Central memory CD8-positive, alpha-beta T cell (primary cell): Measurements from ENCODE around the gene FERMT1.
"Not testable (repeated sequence)": the region's sequence is repeated elsewhere in the genome, so short reads cannot be mapped to it uniquely, and the experiment has no call there.

ENCODE experiments used
- ATAC-seq: fragments of 150-1000 bp; cut with Tn5 transposase; replicated peaks from 2 replicates; pipeline ENCODE4 v1.10.0; 2022; ENCODE audit warnings: mild to moderate bottlenecking, moderate FRiP score, moderate number of reproducible peaks; ENCODE audit not compliant: poor library complexity, severe bottlenecking; ENCODE audit errors: extremely low read depth
- DNase-seq, 2 donors: peaks; one replicate each; pipeline ENCODE4 v3.0.0; 2021; ENCODE audit warnings: low spot score in 2 of 2
- H3K27ac Mint-ChIP-seq: one replicate; pipeline ENCODE4 v1.8.0; 2022; ENCODE audit warnings: low read depth, mild to moderate bottlenecking, moderate library complexity, mixed read lengths
- H3K27me3 Mint-ChIP-seq: one replicate; pipeline ENCODE4 v1.8.0; 2022; ENCODE audit warnings: mixed read lengths
- H3K36me3 Mint-ChIP-seq: one replicate; pipeline ENCODE4 v1.8.0; 2022; ENCODE audit warnings: mild to moderate bottlenecking, moderate library complexity, mixed read lengths; ENCODE audit not compliant: insufficient read depth
- H3K4me1 Mint-ChIP-seq: one replicate; pipeline ENCODE4 v1.8.0; 2022; ENCODE audit warnings: mixed read lengths
- H3K4me3 Mint-ChIP-seq: one replicate; pipeline ENCODE4 v1.8.0; 2022; ENCODE audit warnings: mild to moderate bottlenecking, moderate library complexity, mixed read lengths
- H3K9me3 Mint-ChIP-seq: one replicate; pipeline ENCODE4 v1.8.0; 2022; ENCODE audit warnings: mixed read lengths

FERMT1 gene

GRCh38 chr20:6057139-6057538, 65.7 kb downstream of the FERMT1 start:
- Mint-ChIP-seq H3K36me3 (no peaks in the 10 kb centered on the region), H3K27ac (no peak overlapping the region), H3K27me3 (peaks cover 62% of the 10 kb centered on the region), H3K4me3 (no peak overlapping the region), H3K9me3 (no peaks in the 10 kb centered on the region), H3K4me1 (no peaks in the 10 kb centered on the region)
- ATAC-seq, result no peak
- DNase-seq, result no peak

GRCh38 chr20:6055981-6056569, 66.8 kb downstream of the FERMT1 start:
- Mint-ChIP-seq H3K4me3 (no peak overlapping the region), H3K36me3 (no peaks in the 10 kb centered on the region), H3K9me3 (no peaks in the 10 kb centered on the region), H3K4me1 (no peaks in the 10 kb centered on the region), H3K27ac (no peak overlapping the region), H3K27me3 (peaks cover 62% of the 10 kb centered on the region)
- no peak for ATAC-seq
- no peak for DNase-seq

GRCh38 chr20:6055161-6055783, 67.6 kb downstream of the FERMT1 start:
- no peaks in the 10 kb centered on the region for H3K9me3 Mint-ChIP-seq
- DNase-seq (no peak), ATAC-seq (no peak)
- H3K27me3 Mint-ChIP-seq, result peaks cover 70% of the 10 kb centered on the region
- no peaks in the 10 kb centered on the region for H3K4me1 Mint-ChIP-seq
- no peaks in the 10 kb centered on the region for H3K36me3 Mint-ChIP-seq
- H3K4me3 Mint-ChIP-seq, result no peak overlapping the region
- no peak overlapping the region for H3K27ac Mint-ChIP-seq

- H3K36me3 Mint-ChIP-seq, H3K4me3 Mint-ChIP-seq, ATAC-seq, H3K4me1 Mint-ChIP-seq, H3K27ac Mint-ChIP-seq, H3K9me3 Mint-ChIP-seq, DNase-seq: not testable (repeated sequence)
- H3K27me3 Mint-ChIP-seq, result peaks cover 71% of the 10 kb centered on the region
These were observed 68.2 kb downstream of the FERMT1 start for GRCh38 chr20:6054689-6055051.

GRCh38 chr20:6053776-6054688, 68.8 kb downstream of the FERMT1 start, which contains the start of gene LRRN4:
Gene LRRN4, minus strand, starts transcription at chr20:6054060. Its CDS starts 1,261 bp downstream, at chr20:6052799.
- no peak within 1 kb of the TSS for H3K27ac Mint-ChIP-seq
- no peak for ATAC-seq
- no peaks in the 10 kb centered on the region for H3K36me3 Mint-ChIP-seq
- H3K27me3 Mint-ChIP-seq, result peaks cover 65% of the 10 kb centered on the region
- H3K4me3 Mint-ChIP-seq, result no peak within 1 kb of the TSS
- no peaks in the 10 kb centered on the region for H3K9me3 Mint-ChIP-seq
- no peak for DNase-seq
- no peaks in the 10 kb centered on the region for H3K4me1 Mint-ChIP-seq

GRCh38 chr20:6053064-6053775, 69.6 kb downstream of the FERMT1 start:
- no peaks in the 10 kb centered on the region for H3K36me3 Mint-ChIP-seq
- H3K4me3 Mint-ChIP-seq, result no peak overlapping the region
- DNase-seq, result no peak
- H3K4me1 Mint-ChIP-seq, result no peaks in the 10 kb centered on the region
- H3K9me3 Mint-ChIP-seq, result no peaks in the 10 kb centered on the region
- H3K27ac Mint-ChIP-seq, result no peak overlapping the region
- peaks cover 57% of the 10 kb centered on the region for H3K27me3 Mint-ChIP-seq
- ATAC-seq, result no peak

- Mint-ChIP-seq H3K4me1 (no peaks in the 10 kb centered on the region), H3K27me3 (peaks cover 44% of the 10 kb centered on the region), H3K36me3 (no peaks in the 10 kb centered on the region), H3K4me3 (no peak overlapping the region), H3K27ac (no peak overlapping the region), H3K9me3 (no peaks in the 10 kb centered on the region)
- no peak for DNase-seq
- no peak for ATAC-seq
These were observed 71.3 kb downstream of the FERMT1 start for GRCh38 chr20:6051505-6051904.

- Mint-ChIP-seq H3K9me3 (no peaks in the 10 kb centered on the region), H3K4me1 (no peaks in the 10 kb centered on the region), H3K4me3 (no peak overlapping the region), H3K27ac (no peak overlapping the region), H3K27me3 (peaks cover 19% of the 10 kb centered on the region), H3K36me3 (no peaks in the 10 kb centered on the region)
- no peak for DNase-seq
- ATAC-seq, result no peak
These were observed 74.4 kb downstream of the FERMT1 start for GRCh38 chr20:6048391-6048790.

GRCh38 chr20:6046432-6046831, 76.4 kb downstream of the FERMT1 start:
- H3K27me3 Mint-ChIP-seq, result peaks cover 9% of the 10 kb centered on the region
- H3K9me3 Mint-ChIP-seq, result no peaks in the 10 kb centered on the region
- H3K27ac Mint-ChIP-seq, result no peak overlapping the region
- no peak overlapping the region for H3K4me3 Mint-ChIP-seq
- ATAC-seq, result no peak
- DNase-seq, result no peak
- H3K36me3 Mint-ChIP-seq, result peaks cover 1% of the 10 kb centered on the region
- H3K4me1 Mint-ChIP-seq, result no peaks in the 10 kb centered on the region

- Mint-ChIP-seq H3K36me3 (peaks cover 2% of the 10 kb centered on the region), H3K27ac (no peak overlapping the region), H3K27me3 (peaks cover 4% of the 10 kb centered on the region), H3K4me3 (no peak overlapping the region), H3K4me1 (no peaks in the 10 kb centered on the region), H3K9me3 (no peaks in the 10 kb centered on the region)
- DNase-seq (no peak), ATAC-seq (no peak)
These were observed 77.3 kb downstream of the FERMT1 start for GRCh38 chr20:6045566-6045965.

GRCh38 chr20:6044115-6044514, 78.7 kb downstream of the FERMT1 start:
- DNase-seq, result no peak
- no peak for ATAC-seq
- Mint-ChIP-seq H3K4me1 (no peaks in the 10 kb centered on the region), H3K27ac (no peak overlapping the region), H3K9me3 (no peaks in the 10 kb centered on the region), H3K4me3 (no peak overlapping the region), H3K27me3 (no peaks in the 10 kb centered on the region), H3K36me3 (peaks cover 11% of the 10 kb centered on the region)

GRCh38 chr20:6041808-6042265, 81.0 kb downstream of the FERMT1 start:
- Mint-ChIP-seq H3K27me3 (no peaks in the 10 kb centered on the region), H3K4me3 (no peak overlapping the region), H3K36me3 (peaks cover 17% of the 10 kb centered on the region), H3K27ac (no peak overlapping the region), H3K9me3 (no peaks in the 10 kb centered on the region), H3K4me1 (no peaks in the 10 kb centered on the region)
- ATAC-seq (no peak), DNase-seq (no peak)
